Neural crest cell (in vitro differentiated cells): ENCODE data around the gene TRIM14. TPM values are rescaled to one million over a fixed set of nuclear protein-coding genes. Genes with fewer than 3 reads are reported as not detected.
"Not testable (repeated sequence)": the region's sequence is repeated elsewhere in the genome, so short reads cannot be mapped to it uniquely, and the experiment has no call there.

Experiments used
- DNase-seq: peaks from one replicate; pipeline ENCODE4 v3.0.0; 2021; ENCODE audit warnings: low read depth, mixed read lengths, low spot score
- H3K27ac Mint-ChIP-seq: one replicate; pipeline ENCODE4 v1.8.0; 2021; ENCODE audit warnings: mild to moderate bottlenecking, mixed read lengths; ENCODE audit not compliant: unreplicated experiment
- H3K27me3 Mint-ChIP-seq: 2 replicates; pipeline ENCODE4 v1.8.0; 2021; ENCODE audit warnings: low read depth, mild to moderate bottlenecking, mixed read lengths
- H3K36me3 Mint-ChIP-seq: 2 replicates; pipeline ENCODE4 v1.8.0; 2021; ENCODE audit warnings: low read depth, mild to moderate bottlenecking, mixed read lengths
- H3K4me1 Mint-ChIP-seq: 2 replicates; pipeline ENCODE4 v1.8.0; 2021; ENCODE audit warnings: mixed read lengths
- H3K4me3 Mint-ChIP-seq: one replicate; pipeline ENCODE4 v1.8.0; 2021; ENCODE audit warnings: mild to moderate bottlenecking, mixed read lengths
- H3K9me3 Mint-ChIP-seq: 2 replicates; pipeline ENCODE4 v1.8.0; 2021; ENCODE audit warnings: mixed read lengths
- total RNA-seq: library from RNA; stranded (reverse); gene quantifications from 2 replicates; pipeline ENCODE4 v1.2.1, GENCODE V29; 2021
- TF ChIP-seq, protein P1 (sequence below): fragments of 200-600 bp; sonication (generic); conservative IDR thresholded peaks from 2 replicates; pipeline ENCODE4 v1.5.0; 2021; ENCODE audit warnings: antibody characterized with exemption, mild to moderate bottlenecking

TRIM14 gene
- total RNA-seq, 1 donor from 2014 or later = 11.2 TPM

DNA sequence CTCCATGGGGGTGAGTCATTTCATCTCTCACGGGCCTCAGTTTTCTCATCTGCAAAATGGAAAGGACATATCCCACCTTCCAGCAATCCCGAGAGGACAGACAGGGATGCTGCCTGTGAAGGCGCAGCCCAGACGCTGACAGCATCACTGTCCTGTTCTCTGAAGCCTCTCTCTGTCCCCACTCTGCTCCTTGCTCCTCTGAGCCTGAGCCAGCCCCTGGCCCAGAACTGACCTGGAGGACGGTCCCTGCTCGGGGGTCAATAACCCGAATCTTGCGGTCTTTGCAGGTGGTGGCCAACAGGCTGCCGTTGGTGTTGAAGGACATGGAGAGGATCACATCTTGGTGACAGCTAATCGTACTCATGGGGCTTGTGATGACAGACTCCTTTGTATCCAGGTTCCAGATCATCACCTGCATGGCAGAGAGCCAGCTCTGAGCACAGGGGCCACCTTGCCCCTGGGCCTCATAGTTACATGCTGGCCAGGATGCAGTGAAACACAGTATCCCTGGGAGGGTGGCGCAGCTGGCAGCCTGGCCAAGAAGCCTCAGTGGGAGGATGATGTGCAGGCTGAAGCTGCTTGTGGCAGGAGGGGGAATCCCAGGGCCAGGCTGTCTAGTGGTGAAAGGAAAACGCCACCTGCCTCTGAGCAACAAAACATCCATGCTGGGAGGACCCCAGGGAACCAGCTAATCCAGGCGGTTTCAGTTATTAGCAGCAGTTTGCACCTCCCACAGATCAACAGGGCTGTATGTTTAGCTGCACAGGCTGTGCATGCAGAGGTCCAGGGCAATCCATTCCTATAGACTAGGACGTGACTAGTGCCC is 14.0 kb upstream of the TRIM14 start:
- H3K4me3 Mint-ChIP-seq = no peak overlapping the region
- H3K36me3 Mint-ChIP-seq = no peaks in the 10 kb centered on the region
- H3K27me3 Mint-ChIP-seq = no peaks in the 10 kb centered on the region
- no peaks in the 10 kb centered on the region for H3K9me3 Mint-ChIP-seq
- TF ChIP-seq, protein P1, sequence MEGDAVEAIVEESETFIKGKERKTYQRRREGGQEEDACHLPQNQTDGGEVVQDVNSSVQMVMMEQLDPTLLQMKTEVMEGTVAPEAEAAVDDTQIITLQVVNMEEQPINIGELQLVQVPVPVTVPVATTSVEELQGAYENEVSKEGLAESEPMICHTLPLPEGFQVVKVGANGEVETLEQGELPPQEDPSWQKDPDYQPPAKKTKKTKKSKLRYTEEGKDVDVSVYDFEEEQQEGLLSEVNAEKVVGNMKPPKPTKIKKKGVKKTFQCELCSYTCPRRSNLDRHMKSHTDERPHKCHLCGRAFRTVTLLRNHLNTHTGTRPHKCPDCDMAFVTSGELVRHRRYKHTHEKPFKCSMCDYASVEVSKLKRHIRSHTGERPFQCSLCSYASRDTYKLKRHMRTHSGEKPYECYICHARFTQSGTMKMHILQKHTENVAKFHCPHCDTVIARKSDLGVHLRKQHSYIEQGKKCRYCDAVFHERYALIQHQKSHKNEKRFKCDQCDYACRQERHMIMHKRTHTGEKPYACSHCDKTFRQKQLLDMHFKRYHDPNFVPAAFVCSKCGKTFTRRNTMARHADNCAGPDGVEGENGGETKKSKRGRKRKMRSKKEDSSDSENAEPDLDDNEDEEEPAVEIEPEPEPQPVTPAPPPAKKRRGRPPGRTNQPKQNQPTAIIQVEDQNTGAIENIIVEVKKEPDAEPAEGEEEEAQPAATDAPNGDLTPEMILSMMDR = no peak
- no peak overlapping the region for H3K27ac Mint-ChIP-seq
- no peak for DNase-seq
- H3K4me1 Mint-ChIP-seq = no peaks in the 10 kb centered on the region

DNA sequence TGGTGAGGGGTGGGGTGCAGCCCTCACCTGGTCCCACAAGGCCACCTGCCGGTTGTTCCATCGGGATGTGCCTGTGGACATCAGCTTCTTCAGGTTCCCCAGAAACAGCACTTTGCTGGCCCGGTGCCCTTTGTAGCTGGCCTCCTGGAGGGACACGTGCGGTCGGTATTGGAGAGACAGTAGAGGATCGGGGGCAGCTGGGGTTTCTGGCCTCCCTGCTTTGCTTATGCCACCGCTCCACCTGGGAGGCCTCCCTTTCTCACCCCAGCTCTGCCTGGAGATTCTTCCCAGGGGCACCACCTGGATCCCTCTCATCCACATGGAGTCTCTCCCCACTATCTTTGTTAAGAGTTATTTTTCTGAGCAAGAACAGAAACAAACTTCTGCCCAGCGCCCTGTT is 13.1 kb upstream of the TRIM14 start:
- no peak overlapping the region for H3K4me3 Mint-ChIP-seq
- TF ChIP-seq, protein P1 = no peak
- H3K4me1 Mint-ChIP-seq = no peaks in the 10 kb centered on the region
- H3K36me3 Mint-ChIP-seq = no peaks in the 10 kb centered on the region
- DNase-seq = no peak
- no peaks in the 10 kb centered on the region for H3K27me3 Mint-ChIP-seq
- no peak overlapping the region for H3K27ac Mint-ChIP-seq
- H3K9me3 Mint-ChIP-seq = no peaks in the 10 kb centered on the region

DNA sequence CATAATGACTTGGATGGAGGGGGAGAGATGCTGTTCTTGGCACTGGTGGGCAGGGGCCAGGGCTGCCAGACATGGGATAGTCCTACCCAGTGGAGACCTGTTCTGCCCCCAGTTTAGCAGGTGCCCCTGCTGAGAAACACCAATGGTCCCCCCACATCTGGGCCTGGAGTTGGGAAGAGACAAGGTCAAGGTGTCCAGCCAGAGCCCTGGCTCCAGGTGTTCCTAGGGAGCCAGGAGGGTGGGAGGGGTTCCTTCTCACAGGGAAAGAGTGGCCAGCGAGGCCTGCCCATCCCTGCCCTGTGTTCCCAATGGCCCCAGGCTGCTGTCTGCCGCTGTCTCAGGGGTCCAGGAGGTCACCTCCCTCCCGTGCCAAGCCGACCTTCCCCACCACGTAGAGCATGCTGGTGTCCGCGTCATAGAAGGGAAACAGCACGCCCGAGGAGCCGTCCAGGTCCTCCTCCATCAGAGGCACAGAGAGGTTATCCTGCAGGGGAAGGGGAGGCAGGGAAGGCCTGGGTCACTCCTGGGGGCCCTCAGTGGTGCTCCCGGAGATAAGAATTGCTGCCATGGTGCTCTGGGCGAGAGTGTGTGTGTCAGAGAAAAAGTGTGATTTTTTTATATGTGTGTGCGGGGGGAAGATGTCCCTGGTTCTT is 11.7 kb upstream of the TRIM14 start:
- Mint-ChIP-seq H3K9me3 (no peaks in the 10 kb centered on the region), H3K4me3 (no peak overlapping the region), H3K27me3 (no peaks in the 10 kb centered on the region), H3K4me1 (no peaks in the 10 kb centered on the region), H3K27ac (no peak overlapping the region), H3K36me3 (no peaks in the 10 kb centered on the region)
- DNase-seq = no peak
- TF ChIP-seq, protein P1 = no peak

DNA sequence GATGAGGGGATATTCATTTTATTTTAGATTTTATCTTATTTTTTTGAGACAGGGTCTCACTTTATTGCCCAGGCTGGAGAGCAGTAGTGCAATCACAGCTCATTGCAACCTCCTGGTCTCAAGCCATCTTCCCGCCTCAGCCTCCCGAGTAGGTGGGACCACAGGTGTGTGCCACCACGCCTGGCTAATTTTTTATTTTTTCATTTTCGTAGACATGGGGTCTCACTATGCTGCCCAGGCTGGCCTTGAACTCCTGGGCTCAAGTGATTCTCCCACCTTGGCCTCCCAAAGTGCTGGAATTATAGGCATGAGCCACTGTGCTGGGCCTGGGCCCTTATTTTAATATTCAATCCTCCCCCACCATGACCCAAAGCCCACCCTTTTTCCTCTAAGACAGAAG is 11.0 kb upstream of the TRIM14 start:
- not testable (repeated sequence) for H3K4me3 Mint-ChIP-seq, H3K36me3 Mint-ChIP-seq, H3K27ac Mint-ChIP-seq, H3K4me1 Mint-ChIP-seq, H3K9me3 Mint-ChIP-seq, DNase-seq, H3K27me3 Mint-ChIP-seq

DNA sequence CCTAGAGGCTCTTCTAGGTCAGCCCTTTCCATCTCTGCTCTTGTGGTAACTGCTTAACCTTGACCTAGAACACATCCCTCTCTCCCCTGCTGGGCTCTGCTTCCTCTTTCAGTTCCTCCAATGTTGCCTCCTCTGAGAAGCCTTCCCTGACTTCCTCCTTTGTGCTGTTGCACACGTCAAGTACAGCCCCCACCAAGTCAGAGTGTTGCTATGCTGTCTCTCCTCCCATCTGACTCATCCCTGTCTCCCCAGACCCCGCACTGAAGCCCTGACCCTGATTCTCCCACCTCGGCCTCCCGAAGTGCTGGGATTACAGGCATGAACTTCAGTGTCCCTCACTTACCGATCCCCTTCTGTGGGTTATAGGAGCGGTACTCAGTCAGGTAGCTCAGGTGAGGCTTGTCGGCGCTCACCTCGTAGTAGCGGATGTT is 10.4 kb upstream of the TRIM14 start:
- DNase-seq = no peak
- TF ChIP-seq, protein P1 = no peak
- no peak overlapping the region for H3K4me3 Mint-ChIP-seq
- no peaks in the 10 kb centered on the region for H3K36me3 Mint-ChIP-seq
- no peaks in the 10 kb centered on the region for H3K4me1 Mint-ChIP-seq
- no peaks in the 10 kb centered on the region for H3K27me3 Mint-ChIP-seq
- H3K9me3 Mint-ChIP-seq = no peaks in the 10 kb centered on the region
- no peak overlapping the region for H3K27ac Mint-ChIP-seq

DNA sequence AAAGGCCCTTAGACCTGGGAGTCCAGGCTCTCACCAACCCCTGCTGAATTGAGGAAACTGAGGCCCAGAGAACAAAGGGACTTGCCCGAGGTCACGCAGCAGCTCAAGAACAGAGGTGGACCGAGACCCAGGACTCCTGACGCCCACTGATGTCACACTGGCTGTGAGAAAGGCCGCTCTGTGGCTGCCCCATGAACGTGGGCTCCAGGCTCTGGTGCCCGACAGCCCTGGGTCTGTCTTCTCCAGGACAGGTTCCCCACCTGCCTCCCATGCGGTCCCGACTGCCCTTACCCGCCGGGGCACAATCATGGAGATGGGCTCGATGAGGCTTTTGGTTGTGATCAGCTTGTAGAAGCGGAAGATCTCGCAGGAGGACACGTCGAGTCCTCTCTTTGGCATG is 9.3 kb upstream of the TRIM14 start:
- Mint-ChIP-seq H3K36me3 (no peaks in the 10 kb centered on the region), H3K27ac (no peak overlapping the region), H3K4me3 (no peak overlapping the region), H3K4me1 (no peaks in the 10 kb centered on the region), H3K9me3 (no peaks in the 10 kb centered on the region), H3K27me3 (no peaks in the 10 kb centered on the region)
- TF ChIP-seq, protein P1 = no peak
- DNase-seq = no peak
